Ammon's horn (tissue), 1 donor: ENCODE results near the gene WDR27.
"Not testable (repeated sequence)": the region's sequence is repeated elsewhere in the genome, so short reads cannot be mapped to it uniquely, and the experiment has no call there.

Experiments used
- DNase-seq: peaks from one replicate; pipeline ENCODE4 v3.0.0-alpha.2; 2016; ENCODE audit warnings: low spot score

The WDR27 gene

GRCh38 chr6:169661391-169661756 is 40.5 kb downstream of the WDR27 start:
- DNase-seq, result no peak

DNA sequence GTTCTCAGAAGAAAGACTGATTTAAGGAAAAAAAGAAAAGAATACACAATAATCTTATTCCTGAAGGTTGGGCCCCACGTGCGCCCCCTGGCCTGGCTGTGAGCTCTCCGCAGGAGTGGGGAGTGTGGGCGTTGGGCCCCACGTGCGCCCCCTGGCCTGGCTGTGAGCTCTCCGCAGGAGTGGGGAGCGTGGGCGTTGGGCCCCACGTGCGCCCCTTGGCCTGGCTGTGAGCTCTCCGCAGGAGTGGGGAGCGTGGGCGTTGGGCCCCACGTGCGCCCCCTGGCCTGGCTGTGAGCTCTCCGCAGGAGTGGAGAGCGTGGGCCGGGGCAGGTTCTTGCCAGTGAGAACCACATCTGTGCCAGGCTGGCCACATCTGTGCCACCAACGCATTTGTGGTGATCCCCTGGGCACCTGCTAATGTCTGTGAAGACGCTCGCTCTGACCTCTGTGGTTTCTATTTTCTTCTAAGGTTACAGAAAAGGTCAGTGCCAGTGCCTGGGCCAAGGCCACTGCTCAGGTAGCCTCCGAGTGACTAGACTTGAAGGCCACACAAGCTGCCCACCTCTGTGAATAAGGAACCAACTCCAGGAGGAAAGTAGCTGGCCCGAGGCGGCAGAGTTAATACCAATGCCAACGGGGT is 41.0 kb downstream of the WDR27 start:
- no peak for DNase-seq

DNA sequence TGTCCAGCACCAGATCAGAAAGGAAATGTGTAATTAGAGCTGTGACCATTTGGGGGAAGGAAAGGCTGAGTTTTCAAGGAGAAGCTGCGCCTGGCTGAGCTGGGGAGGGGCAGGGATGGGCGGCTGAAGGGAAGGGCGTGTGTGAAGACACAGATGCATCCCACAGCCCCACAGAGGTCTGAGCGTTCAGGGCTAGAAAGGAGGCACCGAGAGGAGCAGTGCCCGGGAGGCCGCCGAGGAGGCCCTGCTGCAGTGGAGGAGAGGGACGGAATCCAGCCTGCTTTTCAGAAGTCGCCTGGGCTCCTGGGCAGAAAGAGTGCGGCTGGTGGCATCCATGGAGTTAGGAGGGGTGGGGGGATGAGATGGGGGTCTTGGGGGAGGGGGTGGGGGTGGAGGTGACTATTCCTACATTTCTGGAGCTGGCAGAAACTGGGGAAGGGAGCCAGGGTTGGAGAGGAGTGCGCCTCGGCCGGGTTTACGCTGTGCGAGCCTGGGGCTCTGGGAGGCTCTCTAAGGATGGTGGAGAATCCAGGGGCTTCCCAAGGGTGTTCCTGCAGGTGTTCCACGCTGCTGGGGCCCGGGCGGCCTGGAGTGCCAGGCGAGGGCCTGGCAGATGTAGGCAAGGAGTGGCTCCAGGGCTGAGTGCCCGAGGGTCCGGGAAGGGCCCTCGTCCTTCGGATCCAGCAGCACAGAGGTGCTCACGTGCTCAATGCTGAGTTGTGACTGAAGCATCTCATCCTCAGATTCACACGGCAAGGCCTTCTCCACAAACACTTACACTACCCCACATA is 41.8 kb downstream of the WDR27 start:
- no peak for DNase-seq

DNA sequence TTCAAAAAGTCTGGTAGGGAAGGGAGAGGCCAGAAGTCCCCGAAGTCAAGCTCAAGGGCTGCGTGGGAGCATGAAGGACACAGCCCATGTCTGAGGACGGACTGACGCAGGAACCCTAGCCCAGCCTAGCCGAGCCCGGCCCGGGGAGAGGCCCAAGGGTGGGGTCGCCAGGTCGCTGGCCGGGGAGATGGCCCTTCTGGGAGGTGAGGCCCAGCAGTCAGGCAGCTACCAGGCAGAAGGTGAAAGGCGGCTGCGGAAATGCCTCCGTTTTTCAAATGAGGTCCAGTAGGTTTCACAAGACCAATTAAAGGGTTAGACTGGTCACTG is 44.6 kb downstream of the WDR27 start:
- DNase-seq, result no peak

GRCh38 chr6:169656546-169657283 is 45.1 kb downstream of the WDR27 start:
- DNase-seq, result no peak

DNA sequence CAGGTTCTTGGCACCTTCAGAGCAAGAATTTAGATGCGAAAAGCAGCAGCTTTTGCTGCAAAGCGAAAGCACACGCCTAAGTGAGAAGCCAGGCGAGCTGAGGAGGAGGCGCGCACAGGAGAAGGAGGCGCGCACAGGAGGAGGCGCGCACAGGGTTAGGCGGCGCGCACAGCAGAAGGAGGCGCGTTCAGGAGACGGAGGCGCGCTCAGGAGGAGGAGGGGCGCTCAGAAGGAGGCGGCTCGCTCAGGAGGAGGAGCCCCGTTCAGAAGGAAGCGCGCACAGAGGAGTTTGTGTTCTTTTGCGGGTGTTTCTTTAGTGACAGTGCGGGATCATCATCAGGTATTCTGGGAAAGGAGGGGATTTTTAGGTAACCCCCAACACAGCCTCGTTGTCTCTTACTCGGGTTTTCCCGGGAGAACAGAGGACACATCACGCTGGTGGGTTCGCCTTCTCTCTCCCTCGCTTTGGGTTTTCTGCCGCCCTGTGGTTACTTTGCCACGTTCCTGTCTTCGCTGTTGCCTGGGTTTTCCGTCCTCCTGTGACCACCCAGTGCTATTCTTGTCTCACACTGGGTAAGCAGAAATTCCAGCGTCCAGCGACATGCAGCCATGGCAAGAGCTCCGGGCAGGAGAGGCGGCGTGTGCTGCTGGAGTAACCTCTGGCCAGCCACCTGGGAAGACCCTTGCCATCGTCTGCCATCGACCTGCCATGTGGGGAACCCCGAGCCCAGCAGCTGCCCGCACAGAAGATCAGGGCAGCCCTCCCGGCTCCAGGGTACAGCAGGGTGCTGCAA is 47.0 kb downstream of the WDR27 start:
- peak; percentile 87 for DNase-seq

GRCh38 chr6:169653691-169654090 is 48.1 kb downstream of the WDR27 start:
- no peak for DNase-seq

DNA sequence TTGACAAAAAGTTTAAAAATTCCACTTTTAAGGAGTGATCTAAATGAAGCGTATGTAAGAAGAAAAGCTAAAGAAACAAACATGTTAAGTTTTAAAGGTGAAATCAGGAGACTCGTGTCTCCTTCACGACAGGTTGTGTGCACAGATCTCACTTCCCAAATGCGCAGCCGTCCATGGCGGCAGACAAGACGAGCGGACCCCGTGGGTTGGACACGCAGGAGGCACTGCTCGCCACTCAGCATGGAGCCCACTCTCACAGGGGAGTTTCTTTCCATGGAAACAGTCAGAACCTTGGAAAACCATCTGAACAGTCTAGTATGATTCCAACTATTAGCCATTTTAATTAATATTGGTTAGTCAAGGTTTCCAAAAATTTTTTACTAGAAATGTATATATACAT is 48.9 kb downstream of the WDR27 start:
- no peak for DNase-seq

- no peak for DNase-seq
Measured at GRCh38 chr6:169651498-169651897, 50.3 kb downstream of the WDR27 start.

DNA sequence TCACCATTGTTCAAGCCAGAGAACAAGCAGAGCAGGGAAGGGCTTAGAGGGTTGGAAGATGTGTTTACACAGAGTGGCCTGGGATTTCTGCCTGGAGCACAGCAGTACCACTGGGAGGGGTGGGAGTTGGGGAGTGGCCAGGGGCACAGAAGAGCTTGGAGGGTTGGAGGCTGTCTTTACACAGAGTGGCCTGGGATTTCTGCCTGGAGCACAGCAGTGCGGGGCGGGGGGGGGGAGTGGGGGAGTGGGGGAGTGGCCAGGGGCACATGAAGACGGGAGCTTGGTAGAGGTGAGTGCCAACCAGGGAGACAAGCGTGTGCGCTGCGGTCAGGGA is 50.9 kb downstream of the WDR27 start:
- DNase-seq, result no peak

DNA sequence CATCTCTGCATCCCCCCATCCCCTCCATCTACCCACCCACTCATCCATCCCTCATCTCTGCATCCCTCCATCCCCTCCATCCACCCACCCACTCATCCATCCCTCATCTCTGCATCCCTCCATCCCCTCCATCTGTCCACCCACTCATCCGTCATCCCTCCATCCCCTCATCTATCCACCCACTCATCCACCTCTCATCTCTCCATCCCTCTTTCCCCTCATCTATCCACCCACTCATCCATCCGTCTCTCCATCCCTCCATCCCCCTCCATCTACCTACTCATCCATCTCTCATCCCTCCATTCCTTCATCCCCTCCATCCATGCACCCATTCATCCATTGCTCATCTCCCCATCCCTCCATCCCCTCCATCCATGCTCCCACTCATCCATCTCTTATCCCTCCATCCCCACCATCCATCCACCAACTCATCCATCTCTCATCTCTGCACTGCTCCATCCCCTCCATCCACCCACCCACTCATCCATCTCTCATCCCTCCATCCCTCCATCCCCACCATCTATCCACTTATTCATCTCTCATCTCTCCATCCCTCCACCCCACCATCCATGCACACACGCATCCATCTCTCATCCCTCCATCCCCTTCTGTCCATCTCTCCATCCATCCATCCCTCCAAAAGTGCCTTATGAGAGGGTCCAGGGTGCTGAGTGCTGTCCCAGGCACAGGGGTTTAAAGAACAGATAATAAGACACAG is 51.4 kb downstream of the WDR27 start:
- no peak for DNase-seq

- no peak for DNase-seq
Measured at GRCh38 chr6:169648617-169649016, 53.2 kb downstream of the WDR27 start.

DNA sequence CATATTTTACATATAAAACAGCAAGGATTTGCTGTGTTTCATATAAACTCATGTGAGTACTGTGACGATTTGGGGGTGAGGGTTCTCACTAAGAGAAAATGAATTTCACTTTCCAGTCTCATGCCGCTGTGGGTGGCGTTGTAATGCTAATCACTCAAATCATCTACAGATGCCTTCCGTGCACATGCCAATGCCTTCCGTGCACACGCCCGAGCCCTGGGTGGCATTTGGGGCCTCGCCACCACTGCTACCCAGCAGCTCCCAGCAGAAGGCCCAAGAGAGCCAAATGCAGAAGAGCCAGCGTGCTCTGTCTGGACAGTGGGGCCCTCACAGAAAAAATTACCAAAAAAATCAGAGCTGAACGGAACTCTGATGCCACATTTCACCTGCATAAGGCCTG is 53.7 kb downstream of the WDR27 start:
- DNase-seq, result no peak

DNA sequence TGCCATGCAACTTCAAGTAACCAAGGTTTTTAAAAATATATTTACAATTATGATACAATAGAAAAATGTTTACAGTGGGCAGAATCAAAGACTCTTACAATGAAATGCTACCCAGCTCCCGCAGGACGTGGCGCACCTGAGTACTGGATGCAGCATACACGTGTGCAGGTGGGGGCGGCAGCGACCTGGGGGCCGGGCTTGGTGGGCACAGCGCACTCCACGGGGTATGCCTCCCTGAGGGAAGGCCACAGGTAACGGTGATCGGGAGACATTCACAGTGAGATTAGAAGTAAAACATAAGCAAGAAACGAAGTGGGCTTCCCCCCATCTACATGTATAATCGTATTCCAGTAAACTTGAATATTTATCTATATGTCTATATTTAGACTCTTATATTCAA is 54.2 kb downstream of the WDR27 start:
- DNase-seq, result no peak

- no peak for DNase-seq
Measured at GRCh38 chr6:169646906-169647567, 54.8 kb downstream of the WDR27 start.

GRCh38 chr6:169645459-169645858 is 56.4 kb downstream of the WDR27 start:
- DNase-seq, result not testable (repeated sequence)

- no peak for DNase-seq
Measured at GRCh38 chr6:169643521-169643920, 58.3 kb downstream of the WDR27 start.

DNA sequence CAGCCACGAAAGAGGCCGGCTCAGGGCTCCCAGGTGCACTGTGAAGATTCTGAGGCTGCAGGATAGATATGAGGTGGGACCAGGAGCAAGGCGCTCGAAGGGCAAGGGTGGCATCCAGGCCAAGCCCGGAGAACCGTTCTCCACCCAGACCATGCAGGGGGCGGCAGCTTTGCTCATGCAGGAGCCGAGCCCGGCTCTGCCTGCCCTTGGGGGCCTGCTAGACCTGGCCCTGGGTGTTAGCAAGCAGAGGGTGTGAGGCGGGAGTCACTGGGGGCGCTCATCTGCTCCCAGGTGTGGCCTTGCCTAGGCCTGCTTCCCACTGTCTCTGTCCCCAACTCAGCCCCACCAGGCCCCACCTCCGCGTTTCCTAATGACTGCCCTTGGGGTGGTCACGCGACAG is 59.4 kb downstream of the WDR27 start:
- DNase-seq, result no peak

DNA sequence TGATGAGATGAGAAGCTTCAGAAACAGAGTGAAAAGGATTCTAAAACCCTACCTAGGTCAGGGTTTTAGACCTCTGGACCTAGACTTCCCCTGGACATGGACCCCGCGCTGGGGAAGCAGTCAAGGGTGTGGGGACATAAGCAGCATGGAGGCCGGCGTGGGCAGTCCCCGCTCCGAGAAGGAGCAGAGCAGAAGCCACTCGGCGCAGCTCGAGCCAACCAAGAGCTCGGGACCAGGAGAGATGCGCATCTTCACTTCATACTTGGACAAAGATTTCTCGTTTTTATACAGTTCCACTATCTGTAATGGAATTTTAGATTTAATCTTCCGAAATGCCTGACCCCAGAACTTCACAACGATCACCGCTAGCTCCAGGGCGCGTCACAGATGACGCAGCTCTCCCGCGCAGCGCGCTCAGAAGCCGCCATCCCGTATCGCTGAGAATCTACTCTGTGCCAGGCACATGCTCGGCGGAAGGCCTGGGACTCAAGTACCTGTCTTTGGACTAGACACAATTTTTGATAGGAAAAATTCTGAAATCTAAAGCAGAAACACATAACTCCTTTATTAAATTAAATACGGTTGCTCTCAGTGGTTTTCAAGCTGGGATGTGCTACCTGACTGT is 60.3 kb downstream of the WDR27 start:
- no peak for DNase-seq

DNA sequence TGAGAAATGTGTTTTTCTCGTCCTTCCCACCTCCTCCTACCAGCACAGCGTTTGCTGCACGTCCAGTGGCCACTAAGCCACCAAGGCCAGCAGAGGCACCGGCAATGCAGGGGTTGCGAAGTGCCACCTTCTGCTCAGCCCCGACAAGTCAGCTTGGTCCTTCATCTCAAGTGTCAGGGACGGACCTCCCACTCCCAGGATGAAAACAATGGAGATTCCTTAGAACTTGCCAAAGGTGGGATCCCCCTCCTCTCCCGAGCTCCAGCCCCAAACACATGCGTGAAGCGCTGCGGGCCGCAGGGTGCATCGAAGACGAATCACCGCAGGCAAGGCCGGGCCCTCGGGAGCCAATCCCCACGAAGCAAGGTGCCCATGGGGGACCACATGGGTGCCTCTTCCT is 60.8 kb downstream of the WDR27 start:
- no peak for DNase-seq

DNA sequence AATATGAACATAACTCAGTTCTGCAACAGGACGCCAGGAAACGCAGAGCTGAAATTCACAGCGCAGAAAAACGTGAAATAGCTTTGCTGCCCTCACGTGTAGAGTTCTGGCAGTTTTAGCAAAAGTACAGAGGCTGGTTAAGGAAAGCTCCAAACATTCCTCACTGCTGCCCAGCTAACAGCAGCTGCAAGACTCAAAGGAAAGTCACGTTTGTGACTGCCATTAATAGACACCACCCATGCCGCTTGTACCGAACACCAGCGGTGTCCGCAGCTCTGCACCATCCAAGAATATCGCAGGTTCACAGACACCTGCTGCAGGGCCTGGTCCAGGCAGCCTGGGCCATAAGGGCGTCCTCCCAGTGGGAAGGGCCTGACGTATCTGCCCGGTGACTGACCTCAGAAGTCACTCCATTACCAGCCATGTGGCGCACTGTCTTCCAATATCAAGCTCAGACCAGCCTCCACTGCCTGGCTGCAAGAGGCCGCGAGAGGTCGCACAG is 61.4 kb downstream of the WDR27 start:
- no peak for DNase-seq
